ENCODE data around the gene CD58.

CD58 gene

GRCh38 chr1:116531917-116532316, 38.9 kb downstream of the CD58 start:
- H4K20me1 ChIP-seq: peaks cover 0 to 15% (median 0%) of the 10 kb centered on the region in 11 experiments; a peak in 6 of 22 replicates
- H3K27ac ChIP-seq: no peak overlapping the region
- no peaks in the 10 kb centered on the region for H3K27me3 ChIP-seq
- peaks cover 0 to 71% (median 47%) of the 10 kb centered on the region in 11 experiments; a peak in 19 of 22 replicates for H3K9me3 ChIP-seq (replicated peaks in 1 of 11)
- H3K4me3 ChIP-seq: no peak overlapping the region
- H3K4me1 ChIP-seq: peaks cover 0 to 16% (median 0%) of the 10 kb centered on the region in 10 experiments; a peak in 5 of 20 replicates
- H3K9ac ChIP-seq: no peak overlapping the region
- H3K36me3 ChIP-seq: peaks cover 65 to 100% (median 99%) of the 10 kb centered on the region in 11 experiments
- no peak overlapping the region for H3K4me2 ChIP-seq
- no peak for TF ChIP-seq Cebpa-rat (IDR thresholded peaks at IDR 0.05)

- no peak for TF ChIP-seq Cebpa-rat (IDR thresholded peaks at IDR 0.05)
- H3K27me3 ChIP-seq: no peaks in the 10 kb centered on the region
- peaks cover 52 to 100% (median 97%) of the 10 kb centered on the region in 11 experiments for H3K36me3 ChIP-seq
- H3K4me3 ChIP-seq: no peak overlapping the region
- H3K4me2 ChIP-seq: no peak overlapping the region
- H4K20me1 ChIP-seq: peaks cover 0 to 13% (median 0%) of the 10 kb centered on the region in 11 experiments; a peak in 5 of 22 replicates
- no peak overlapping the region for H3K27ac ChIP-seq
- H3K4me1 ChIP-seq: peaks cover 0 to 15% (median 0%) of the 10 kb centered on the region in 10 experiments; a peak in 4 of 20 replicates
- peaks cover 0 to 55% (median 31%) of the 10 kb centered on the region in 11 experiments; a peak in 18 of 22 replicates for H3K9me3 ChIP-seq (replicated peaks in 1 of 11)
- no peak overlapping the region for H3K9ac ChIP-seq
Observed at GRCh38 chr1:116529681-116530080, 41.1 kb downstream of the CD58 start.

- Histone ChIP-seq H4K20me1 (peaks cover 0 to 13% (median 0%) of the 10 kb centered on the region in 11 experiments; a peak in 5 of 22 replicates), H3K9me3 (replicated peaks in 1 of 11) (peaks cover 0 to 50% (median 26%) of the 10 kb centered on the region in 11 experiments; a peak in 18 of 22 replicates), H3K27ac (no peak overlapping the region), H3K4me3 (no peak overlapping the region), H3K9ac (no peak overlapping the region), H3K27me3 (no peaks in the 10 kb centered on the region), H3K4me2 (no peak overlapping the region), H3K36me3 (peaks cover 47 to 100% (median 95%) of the 10 kb centered on the region in 11 experiments), H3K4me1 (peaks cover 0 to 15% (median 0%) of the 10 kb centered on the region in 10 experiments; a peak in 4 of 20 replicates)
- no peak for TF ChIP-seq Cebpa-rat (IDR thresholded peaks at IDR 0.05)
Observed at GRCh38 chr1:116529199-116529631, 41.6 kb downstream of the CD58 start.

DNA sequence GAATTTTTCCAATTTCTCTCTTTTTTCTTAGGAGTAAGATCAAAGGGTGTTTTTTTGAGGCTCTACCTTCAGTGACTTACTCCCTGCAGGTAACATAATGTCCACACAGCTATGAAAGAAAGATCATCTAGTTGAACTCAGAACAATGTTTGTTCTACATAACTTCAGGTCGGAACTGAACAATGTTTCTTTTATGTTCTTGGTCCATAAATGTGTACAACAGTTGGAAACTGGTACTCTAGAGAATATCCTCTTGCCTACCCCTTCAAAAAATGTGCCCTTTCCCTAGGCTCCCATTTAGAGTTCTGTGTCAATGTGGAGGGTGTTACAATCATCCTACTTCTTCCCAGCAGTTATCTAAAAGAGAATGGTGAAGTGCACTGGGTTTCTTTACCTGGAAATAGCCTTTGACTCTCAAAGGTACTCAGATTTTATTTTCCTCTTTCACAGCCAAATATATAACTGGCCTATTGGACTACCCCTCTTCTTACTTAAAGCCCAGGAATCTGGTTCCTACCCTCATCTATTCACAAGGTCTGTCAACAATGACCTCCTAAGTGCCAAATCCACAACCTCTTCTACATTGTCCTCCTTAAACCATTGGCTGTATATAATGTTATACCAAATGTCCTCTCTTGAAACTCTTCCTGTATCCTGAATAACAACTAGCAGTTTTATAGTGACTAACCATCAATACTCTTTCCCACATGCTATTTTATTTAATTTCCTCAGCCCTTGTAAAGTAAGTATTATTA, 42.3 kb downstream of the CD58 start:
- TF ChIP-seq Cebpa-rat (IDR thresholded peaks at IDR 0.05): no peak
- no peak overlapping the region for H3K9ac ChIP-seq
- H3K4me3 ChIP-seq: no peak overlapping the region
- H3K4me1 ChIP-seq: peaks cover 0 to 9% (median 0%) of the 10 kb centered on the region in 10 experiments; a peak in 4 of 20 replicates
- no peaks in the 10 kb centered on the region for H3K27me3 ChIP-seq
- peaks cover 0 to 13% (median 0%) of the 10 kb centered on the region in 11 experiments; a peak in 3 of 22 replicates for H4K20me1 ChIP-seq
- peaks cover 0 to 43% (median 19%) of the 10 kb centered on the region in 11 experiments; a peak in 16 of 22 replicates for H3K9me3 ChIP-seq (replicated peaks in 1 of 11)
- H3K36me3 ChIP-seq: peaks cover 40 to 100% (median 95%) of the 10 kb centered on the region in 11 experiments
- no peak overlapping the region for H3K27ac ChIP-seq
- no peak overlapping the region for H3K4me2 ChIP-seq

DNA sequence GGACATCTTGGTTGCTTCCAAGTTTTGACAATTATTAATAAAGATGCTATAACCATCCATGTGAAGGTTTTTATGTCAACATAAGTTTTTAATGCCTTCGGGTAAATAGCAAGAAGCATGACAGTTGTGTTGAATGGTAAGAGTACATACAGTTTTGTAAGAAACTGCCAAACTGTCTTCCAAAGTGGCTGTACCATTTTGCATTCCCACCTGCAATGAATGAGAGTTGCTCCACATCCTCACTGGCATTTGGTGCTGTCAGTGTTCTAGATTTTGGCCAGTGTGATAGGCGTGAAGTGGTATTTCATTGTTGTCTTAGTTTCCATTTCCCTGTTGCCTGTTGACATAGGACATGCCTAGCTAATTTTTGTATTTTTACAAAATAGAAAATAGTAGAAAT, 45.4 kb downstream of the CD58 start:
- Histone ChIP-seq H3K27me3 (no peaks in the 10 kb centered on the region), H3K9me3 (replicated peaks in 1 of 11) (peaks cover 0 to 33% (median 16%) of the 10 kb centered on the region in 11 experiments; a peak in 16 of 22 replicates), H3K4me1 (peaks cover 0 to 15% (median 3%) of the 10 kb centered on the region in 10 experiments; a peak in 9 of 20 replicates), H3K27ac (no peak overlapping the region), H3K36me3 (peaks cover 44 to 100% (median 96%) of the 10 kb centered on the region in 11 experiments), H3K4me2 (no peak overlapping the region), H3K9ac (no peak overlapping the region), H3K4me3 (no peak overlapping the region), H4K20me1 (no peaks in the 10 kb centered on the region)
- no peak for TF ChIP-seq Cebpa-rat (IDR thresholded peaks at IDR 0.05)

GRCh38 chr1:116521186-116521585, 49.6 kb downstream of the CD58 start:
- no peak overlapping the region for H3K4me3 ChIP-seq
- no peaks in the 10 kb centered on the region for H3K27me3 ChIP-seq
- H3K4me2 ChIP-seq: peak overlapping the region in 1 of 11 experiments; percentile 5; a peak in 1 of 22 replicates
- peak overlapping the region in 2 of 11 experiments; percentile 1 to 20; a peak in 2 of 22 replicates for H3K27ac ChIP-seq
- peak in 1 of 11 experiments; percentile 8; a peak in 3 of 22 replicates for TF ChIP-seq Cebpa-rat (IDR thresholded peaks at IDR 0.05)
- H3K4me1 ChIP-seq: peaks cover 16 to 58% (median 30%) of the 10 kb centered on the region in 10 experiments
- H3K9me3 ChIP-seq (replicated peaks in 1 of 11): peaks cover 0 to 3% (median 0%) of the 10 kb centered on the region in 11 experiments; a peak in 1 of 22 replicates
- no peak overlapping the region for H3K9ac ChIP-seq
- no peaks in the 10 kb centered on the region for H4K20me1 ChIP-seq
- H3K36me3 ChIP-seq: peaks cover 34 to 92% (median 82%) of the 10 kb centered on the region in 11 experiments

GRCh38 chr1:116518400-116518799, 52.4 kb downstream of the CD58 start:
- no peak for TF ChIP-seq Cebpa-rat (IDR thresholded peaks at IDR 0.05)
- H3K27me3 ChIP-seq: no peaks in the 10 kb centered on the region
- H3K4me3 ChIP-seq: no peak overlapping the region
- no peaks in the 10 kb centered on the region for H4K20me1 ChIP-seq
- H3K9me3 ChIP-seq (replicated peaks in 1 of 11): no peaks in the 10 kb centered on the region
- peak overlapping the region in 7 of 11 experiments; percentile 14 to 93 (median 83); a peak in 14 of 22 replicates for H3K4me2 ChIP-seq
- peaks cover 40 to 86% (median 55%) of the 10 kb centered on the region in 10 experiments for H3K4me1 ChIP-seq
- peaks cover 26 to 75% (median 60%) of the 10 kb centered on the region in 11 experiments for H3K36me3 ChIP-seq
- H3K27ac ChIP-seq: peak overlapping the region in 10 of 11 experiments; percentile 23 to 99 (median 98); a peak in 19 of 22 replicates
- H3K9ac ChIP-seq: no peak overlapping the region; a peak in 1 of 22 replicates

- H3K27ac ChIP-seq: peak overlapping the region in 10 of 11 experiments; percentile 94 to 99 (median 98); a peak in 20 of 22 replicates
- no peaks in the 10 kb centered on the region for H3K27me3 ChIP-seq
- peaks cover 18 to 71% (median 47%) of the 10 kb centered on the region in 11 experiments for H3K36me3 ChIP-seq
- peak overlapping the region in 10 of 11 experiments; percentile 81 to 97 (median 92); a peak in 19 of 22 replicates for H3K9ac ChIP-seq
- H3K4me1 ChIP-seq: peaks cover 58 to 97% (median 72%) of the 10 kb centered on the region in 10 experiments
- no peak for TF ChIP-seq Cebpa-rat (IDR thresholded peaks at IDR 0.05)
- peaks cover 0 to 2% (median 0%) of the 10 kb centered on the region in 11 experiments; a peak in 2 of 22 replicates for H3K9me3 ChIP-seq (replicated peaks in 1 of 11)
- H4K20me1 ChIP-seq: no peaks in the 10 kb centered on the region
- H3K4me3 ChIP-seq: peak overlapping the region in 2 of 10 experiments; percentile 33 to 42; a peak in 2 of 20 replicates
- peak overlapping the region; percentile 72 to 94 (median 84) for H3K4me2 ChIP-seq
Observed at GRCh38 chr1:116516631-116517030, 54.2 kb downstream of the CD58 start.

Data from BLaER1 treated with 17β-estradiol and CSF1 and Interleukin-3, amounts not matched to agents 10 nM and 100 nM (cell line).